DND-41 (cell line): ENCODE measurements around the gene RSPH10B2.
A peak's percentile ranks its signal among the peaks of the same experiment; 100 is the strongest.
"Not testable (repeated sequence)": the region's sequence is repeated elsewhere in the genome, so short reads cannot be mapped to it uniquely, and the experiment has no call there.

Experiments
- ATAC-seq: fragments of 200-7000 bp; cut with Tn5 transposase; 3 replicates; pipeline ENCODE4 v1.9.1; 2021; ENCODE audit warnings: low read depth; ENCODE audit not compliant: insufficient read depth
- DNase-seq: peaks from one replicate; pipeline ENCODE4 v3.0.0-alpha.2; 2020
- H2AFZ ChIP-seq: 2 replicates; pipeline ENCODE4 v1.6.0; 2012; ENCODE audit warnings: low read depth, low read length
- H3K27ac ChIP-seq: 2 replicates; pipeline ENCODE4 v1.5.1; 2012; ENCODE audit warnings: low read length, inconsistent platforms
- H3K27me3 ChIP-seq: fragments of 200-600 bp; sonication (generic); 2 replicates; pipeline ENCODE4 v1.6.0; 2012; ENCODE audit warnings: low read length, mild to moderate bottlenecking, inconsistent platforms; ENCODE audit not compliant: insufficient read depth, poor library complexity
- H3K36me3 ChIP-seq: 2 replicates; pipeline ENCODE4 v1.5.1; 2012; ENCODE audit warnings: low read length, inconsistent platforms; ENCODE audit not compliant: insufficient read depth
- H3K4me1 ChIP-seq: 2 replicates; pipeline ENCODE4 v1.5.1; 2012; ENCODE audit warnings: mild to moderate bottlenecking, low read length; ENCODE audit not compliant: insufficient read depth
- H3K4me2 ChIP-seq: 2 replicates; pipeline ENCODE4 v1.6.0; 2012; ENCODE audit warnings: mild to moderate bottlenecking, moderate library complexity, low read length, inconsistent platforms; ENCODE audit not compliant: insufficient read depth
- H3K4me3 ChIP-seq, 2 experiments: fragments of 200-600 bp in 1 of 2; shearing (Covaris generic) in 1 of 2; 2 replicates each; pipeline ENCODE4 v1.5.1; 2012 to 2016; ENCODE audit warnings: inconsistent platforms in 2 of 2, low read length in 2 of 2, mild to moderate bottlenecking in 2 of 2, low read depth in 1 of 2, moderate library complexity in 1 of 2
- H3K79me2 ChIP-seq: 2 replicates; pipeline ENCODE4 v1.6.0; 2012; ENCODE audit warnings: low read length, inconsistent platforms; ENCODE audit not compliant: insufficient read depth
- H3K9ac ChIP-seq: 2 replicates; pipeline ENCODE4 v1.6.0; 2012; ENCODE audit warnings: low read depth, mild to moderate bottlenecking, inconsistent platforms, low read length, moderate library complexity
- H3K9me3 ChIP-seq: 2 replicates; pipeline ENCODE4 v1.5.1; 2012; ENCODE audit warnings: low read length, moderate library complexity, mild to moderate bottlenecking, inconsistent platforms; ENCODE audit not compliant: insufficient read depth, severe bottlenecking
- H4K20me1 ChIP-seq: 2 replicates; pipeline ENCODE4 v1.6.0; 2012; ENCODE audit warnings: low read length; ENCODE audit not compliant: insufficient read depth
- CTCF ChIP-seq: IDR thresholded peaks from 2 replicates; pipeline ENCODE4 v1.5.1; 2012; ENCODE audit warnings: borderline replicate concordance, low read length, moderate library complexity, mild to moderate bottlenecking; ENCODE audit not compliant: poor library complexity, severe bottlenecking; ENCODE audit errors: extremely low read depth
- EZH2 ChIP-seq: IDR thresholded peaks from 3 replicates; pipeline ENCODE4 v1.6.1; 2012; ENCODE audit warnings: borderline replicate concordance, low read depth, mild to moderate bottlenecking, moderate library complexity, low read length, inconsistent platforms; ENCODE audit not compliant: severe bottlenecking

The RSPH10B2 gene

GRCh38 chr7:6753964-6754363 lies at the start of gene RSPH10B2:
Gene RSPH10B2, plus strand, starts transcription at chr7:6754103. Its CDS starts 3,575 bp downstream, at chr7:6757678.
- ATAC-seq, result peak; percentile 25; the same call in 1 of the 3 replicates
- not testable (repeated sequence) for H3K4me3 ChIP-seq, H3K27ac ChIP-seq, H3K4me2 ChIP-seq, H3K27me3 ChIP-seq, H3K4me1 ChIP-seq, H3K9ac ChIP-seq, H3K36me3 ChIP-seq, DNase-seq, H2AFZ ChIP-seq, H4K20me1 ChIP-seq, H3K79me2 ChIP-seq, H3K9me3 ChIP-seq

DNA sequence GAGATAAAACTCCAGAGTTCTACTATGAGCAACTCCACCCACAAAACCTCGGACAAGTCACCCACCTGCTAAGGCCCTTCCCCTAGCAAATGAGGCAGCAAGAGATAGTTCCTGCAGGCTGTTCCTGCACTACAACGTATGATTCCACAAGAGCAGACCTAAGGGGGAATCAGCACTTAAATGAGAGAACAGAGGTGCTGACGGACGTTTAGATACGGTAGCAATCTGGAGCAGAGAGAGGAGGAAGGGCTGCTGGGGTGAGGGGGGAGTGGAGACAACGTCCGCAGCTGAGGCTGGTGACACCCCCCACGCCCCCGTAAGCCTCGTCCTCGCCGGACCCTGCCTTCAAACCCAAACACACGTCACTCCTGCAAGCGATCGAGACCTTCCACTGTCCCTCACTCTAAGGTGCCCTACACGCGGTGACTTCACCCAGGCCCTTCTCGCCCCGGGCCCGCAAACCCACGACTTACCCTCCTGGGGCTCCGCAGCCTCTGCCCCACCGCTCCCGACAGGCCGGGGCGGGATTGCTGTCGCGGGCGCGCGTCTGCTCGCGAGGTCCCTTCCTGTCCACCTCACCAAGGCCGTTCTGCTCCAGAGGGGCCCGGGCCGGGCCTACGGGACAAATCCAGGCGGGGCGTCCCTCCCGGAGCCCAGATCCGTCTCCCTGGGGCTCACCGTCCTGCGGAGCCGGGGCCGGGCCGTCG lies 47.8 kb upstream of the RSPH10B2 start:
- H3K36me3 ChIP-seq, result peaks cover 43% of the 10 kb centered on the region
- ATAC-seq (peak; percentile 39), DNase-seq (peak; percentile 30)
- peaks cover 16% of the 10 kb centered on the region for H3K9me3 ChIP-seq
- peaks cover 42% of the 10 kb centered on the region for H3K4me1 ChIP-seq
- peaks cover 57% of the 10 kb centered on the region for H3K79me2 ChIP-seq
- H3K27me3 ChIP-seq, result no peaks in the 10 kb centered on the region
- H3K27ac ChIP-seq, result peak overlapping the region; percentile 88
- peak overlapping the region; percentile 97 for H3K9ac ChIP-seq
- peak overlapping the region; percentile 69 for H2AFZ ChIP-seq
- peak overlapping the region; percentile 75 for H3K4me2 ChIP-seq
- peak overlapping the region; percentile 71 to 99 for H3K4me3 ChIP-seq
- peaks cover 26% of the 10 kb centered on the region for H4K20me1 ChIP-seq
- TF ChIP-seq EZH2 (no peak), CTCF (no peak)

DNA sequence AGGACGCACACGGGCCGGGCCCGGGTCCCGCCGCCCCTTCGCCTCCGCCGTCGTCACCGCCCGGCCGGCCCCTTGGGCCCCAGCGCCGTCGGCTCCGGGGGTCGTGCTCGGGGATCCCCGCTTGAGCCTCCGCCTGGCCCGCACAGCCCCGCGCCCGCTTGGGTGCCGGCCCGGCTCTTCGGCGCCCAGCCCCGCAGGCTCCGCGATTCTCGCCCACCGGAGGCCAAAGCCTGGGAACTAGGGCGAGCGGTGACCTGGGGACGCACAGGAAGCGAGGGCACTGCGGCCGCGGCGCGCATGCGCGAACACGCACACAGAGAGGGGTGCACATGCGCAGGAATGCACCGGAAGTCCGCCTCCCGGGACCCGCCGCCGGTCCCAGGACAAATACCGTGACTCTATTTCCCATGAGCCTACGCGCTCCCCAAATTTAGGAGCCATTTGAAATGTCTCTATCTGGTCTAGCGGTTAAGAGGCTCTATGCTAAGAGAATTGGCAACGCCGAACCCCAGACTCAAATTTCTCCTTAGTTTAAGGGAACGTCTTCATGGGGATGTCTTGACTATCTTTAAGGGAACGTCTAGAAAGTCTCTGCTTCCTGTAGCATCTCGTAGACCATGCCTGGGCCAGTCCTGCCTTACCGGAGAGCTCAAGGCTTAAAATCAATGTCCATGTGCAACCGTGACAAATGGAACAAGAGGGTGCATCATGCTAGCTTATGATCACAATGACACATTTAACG lies 47.1 kb upstream of the RSPH10B2 start, which contains the start of gene ZNF12:
Gene ZNF12 (minus strand): TSS at position 282 of the 742 bp plus-strand sequence. CDS start 1,774 bp downstream, outside the sequence.
- Histone ChIP-seq H3K79me2 (peaks cover 50% of the 10 kb centered on the region), H3K4me3 (peak within 1 kb of the TSS; percentile 71 to 99), H3K4me1 (peaks cover 42% of the 10 kb centered on the region), H4K20me1 (peaks cover 21% of the 10 kb centered on the region), H2AFZ (peak within 1 kb of the TSS; percentile 93), H3K27ac (peak within 1 kb of the TSS; percentile 88), H3K9ac (peak within 1 kb of the TSS; percentile 97), H3K9me3 (peaks cover 12% of the 10 kb centered on the region), H3K4me2 (peak within 1 kb of the TSS; percentile 75), H3K27me3 (no peaks in the 10 kb centered on the region), H3K36me3 (peaks cover 35% of the 10 kb centered on the region)
- ATAC-seq, result peak; percentile 88
- no peak for TF ChIP-seq CTCF
- peak; percentile 96 for DNase-seq

DNA sequence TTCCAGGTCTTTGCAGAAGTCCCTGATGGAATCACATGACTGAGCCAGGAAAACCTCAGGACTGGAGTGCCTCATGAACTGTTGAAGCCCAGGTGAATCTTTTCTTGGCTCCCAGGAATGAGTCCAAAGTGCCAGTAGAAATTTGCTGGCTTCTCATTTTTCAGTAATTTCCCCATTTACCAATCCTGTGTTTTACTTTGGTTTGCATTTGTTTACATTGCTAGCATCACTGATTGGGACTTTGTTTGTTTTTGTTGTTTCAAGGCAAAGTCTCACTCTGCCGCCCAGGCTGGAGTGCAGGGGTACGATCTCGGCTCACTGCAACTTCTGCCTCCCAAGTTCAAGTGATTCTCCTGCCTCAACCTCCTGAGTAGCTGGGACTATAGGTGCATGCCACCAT lies 45.6 kb upstream of the RSPH10B2 start:
- DNase-seq (no peak), ATAC-seq (no peak)
- Histone ChIP-seq H2AFZ (no peak overlapping the region), H3K9me3 (peaks cover 7% of the 10 kb centered on the region), H3K27ac (no peak overlapping the region), H3K9ac (no peak overlapping the region), H3K36me3 (peaks cover 24% of the 10 kb centered on the region), H3K4me3 (no peak overlapping the region), H3K4me2 (no peak overlapping the region), H3K27me3 (no peaks in the 10 kb centered on the region), H4K20me1 (peaks cover 16% of the 10 kb centered on the region), H3K4me1 (peaks cover 37% of the 10 kb centered on the region), H3K79me2 (peaks cover 38% of the 10 kb centered on the region)
- TF ChIP-seq EZH2 (no peak), CTCF (no peak)
